Adrenal gland (tissue), 5 donors: ENCODE results near the gene USP7.

Experiments
- POLR2A ChIP-seq, 2 donors: fragments of 450-650 bp; IDR thresholded peaks; one replicate each; pipeline ENCODE4 v1.6.1; 2017; ENCODE audit warnings: antibody characterized with exemption in 2 of 2, mild to moderate bottlenecking in 2 of 2, moderate library complexity in 1 of 2
- TF ChIP-seq, protein P1 (sequence below), 6 experiments: fragments of 450-650 bp in 4 of 6; fragments of 200-600 bp in 2 of 6; sonication (generic) in 1 of 6; IDR thresholded peaks; 1 replicate in 5 of 6; 2 replicates in 1 of 6; pipeline versions ENCODE4 v1.5.1 to v1.8.0; 2016 to 2021; ENCODE audit warnings: antibody characterized with exemption in 6 of 6, mild to moderate bottlenecking in 2 of 6, moderate library complexity in 1 of 6
- donor health status: DM: no; HTN: no; CAD: no.

DNA sequence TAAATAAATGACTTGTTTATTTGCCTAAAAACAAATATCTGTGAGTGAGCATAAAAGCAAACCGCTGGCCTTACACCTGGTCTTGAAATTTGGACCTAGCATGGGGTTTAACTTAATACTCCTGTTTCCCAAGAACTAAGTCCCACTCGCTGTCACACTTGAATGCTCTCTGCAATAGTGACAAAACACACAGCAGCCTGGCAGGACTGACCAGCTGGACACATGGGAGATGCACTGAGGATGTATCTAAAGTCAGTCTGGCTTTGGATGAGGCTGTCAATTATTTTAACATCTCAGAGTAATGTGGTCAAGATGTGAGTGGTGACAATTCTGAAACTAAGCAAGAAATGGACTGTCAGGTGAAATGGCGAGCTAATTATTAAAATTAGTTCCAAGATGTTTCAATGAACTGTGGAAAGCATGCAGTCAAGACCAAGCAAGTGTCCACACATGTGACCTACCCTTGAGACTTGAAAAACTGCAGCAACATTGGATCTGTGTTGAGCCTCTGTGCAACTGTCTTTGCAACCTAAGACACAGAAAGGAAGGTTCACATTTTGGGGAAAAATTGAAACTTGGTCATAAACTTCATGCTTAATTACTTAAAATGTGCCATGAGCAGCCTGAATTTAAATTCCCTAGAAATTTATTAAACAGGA lies 64.9 kb downstream of the USP7 start:
- TF ChIP-seq, protein P1, sequence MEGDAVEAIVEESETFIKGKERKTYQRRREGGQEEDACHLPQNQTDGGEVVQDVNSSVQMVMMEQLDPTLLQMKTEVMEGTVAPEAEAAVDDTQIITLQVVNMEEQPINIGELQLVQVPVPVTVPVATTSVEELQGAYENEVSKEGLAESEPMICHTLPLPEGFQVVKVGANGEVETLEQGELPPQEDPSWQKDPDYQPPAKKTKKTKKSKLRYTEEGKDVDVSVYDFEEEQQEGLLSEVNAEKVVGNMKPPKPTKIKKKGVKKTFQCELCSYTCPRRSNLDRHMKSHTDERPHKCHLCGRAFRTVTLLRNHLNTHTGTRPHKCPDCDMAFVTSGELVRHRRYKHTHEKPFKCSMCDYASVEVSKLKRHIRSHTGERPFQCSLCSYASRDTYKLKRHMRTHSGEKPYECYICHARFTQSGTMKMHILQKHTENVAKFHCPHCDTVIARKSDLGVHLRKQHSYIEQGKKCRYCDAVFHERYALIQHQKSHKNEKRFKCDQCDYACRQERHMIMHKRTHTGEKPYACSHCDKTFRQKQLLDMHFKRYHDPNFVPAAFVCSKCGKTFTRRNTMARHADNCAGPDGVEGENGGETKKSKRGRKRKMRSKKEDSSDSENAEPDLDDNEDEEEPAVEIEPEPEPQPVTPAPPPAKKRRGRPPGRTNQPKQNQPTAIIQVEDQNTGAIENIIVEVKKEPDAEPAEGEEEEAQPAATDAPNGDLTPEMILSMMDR (IDR thresholded peaks at IDR 0.05) = no peak
- TF ChIP-seq POLR2A (IDR thresholded peaks at IDR 0.05) = no peak
